A549 treated with dexamethasone at 1 μM for 4 hours (cell line): ENCODE measurements around the gene HDAC11. TPM values are rescaled to one million over a fixed set of nuclear protein-coding genes. Genes with fewer than 3 reads are reported as not detected.

Source experiments
- total RNA-seq: library from RNA; stranded (reverse); fragments of 200-300 nt; extraction: Qiagen RNA extraction; gene quantifications from 5 replicates; pipeline ENCODE4 v1.2.3, GENCODE V29; 2022

Gene HDAC11
- 7.6 to 9.5 TPM (median 8.5 TPM) in 5 replicates for total RNA-seq

GRCh38 chr3:13479582-13480339, at the start of gene HDAC11:
HDAC11 (plus strand) TSS chr3:13480306; CDS start chr3:13480348, 42 bp downstream.

DNA sequence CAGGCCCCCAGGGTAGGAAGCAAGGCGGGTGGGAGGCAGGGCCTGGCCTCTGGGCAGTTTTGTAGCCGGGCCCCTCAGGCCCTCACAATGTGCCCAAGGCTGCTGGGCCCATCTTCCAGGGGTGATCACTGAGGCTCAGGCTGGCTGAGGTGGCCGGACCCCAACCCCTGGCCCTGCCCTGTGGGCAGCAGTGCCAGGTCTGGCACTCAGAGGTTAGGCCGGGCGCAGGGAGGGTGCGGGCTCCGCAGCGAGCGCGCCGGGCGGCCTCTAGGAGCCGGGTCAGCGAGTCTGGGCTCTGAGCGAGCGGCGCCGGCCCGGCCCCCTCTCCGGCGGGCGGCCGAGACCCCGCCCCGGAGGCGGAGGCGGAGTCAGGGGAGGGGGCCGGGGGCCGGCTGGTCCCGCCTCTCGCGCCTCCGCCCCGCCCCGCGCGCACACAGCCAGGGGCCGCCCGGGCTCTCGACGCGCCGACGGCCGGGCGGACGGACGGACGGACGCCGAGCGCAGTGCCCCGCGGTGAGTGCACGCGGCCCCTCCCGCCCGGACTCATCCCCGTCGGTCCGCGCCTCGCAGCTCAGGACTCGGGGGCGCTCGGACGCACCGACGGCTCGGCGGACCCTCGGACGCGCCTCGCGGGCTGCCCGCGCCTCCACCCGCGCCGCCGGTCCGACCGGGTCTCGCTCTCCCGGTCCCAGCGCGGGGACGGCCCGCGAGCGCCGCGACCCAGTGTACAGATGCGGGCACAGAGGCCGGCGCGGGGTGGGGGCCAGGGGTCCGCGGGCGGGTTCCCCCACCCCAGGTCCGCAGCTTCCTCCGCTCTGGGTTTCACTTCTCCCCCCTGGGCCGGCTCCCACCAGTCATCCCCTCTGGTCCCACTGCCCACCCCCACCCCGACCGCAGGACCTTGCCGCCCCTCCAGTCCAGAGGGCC, 68.9 kb downstream of the HDAC11 start, which contains the start of gene FBLN2:
TSS of gene FBLN2 (plus strand) at position 430 of the 927 bp plus-strand sequence. CDS start 21,231 bp downstream, outside the sequence.

Other genes starting within 250 kb of the HDAC11 start
- gene NUP210, start 60.0 kb upstream of the HDAC11 start, total RNA-seq = 25.7 to 45.1 TPM (median 43.0 TPM) in 5 replicates
- 1.5 to 2.8 TPM (median 2.1 TPM) in 5 replicates for gene FBLN2, start 68.8 kb downstream of the HDAC11 start, total RNA-seq